Effector memory CD8-positive, alpha-beta T cell (primary cell): Measurements from ENCODE around the gene PLEKHH1.
A peak's percentile ranks its signal among the peaks of the same experiment; 100 is the strongest.
"Not testable (repeated sequence)": the region's sequence is repeated elsewhere in the genome, so short reads cannot be mapped to it uniquely, and the experiment has no call there.

ENCODE experiments used
- ATAC-seq: fragments of 150-1000 bp; cut with Tn5 transposase; replicated peaks from 2 replicates; pipeline ENCODE4 v1.10.0; 2021; ENCODE audit warnings: mild to moderate bottlenecking, moderate library complexity
- DNase-seq, 3 experiments: peaks; one replicate each; pipeline ENCODE4 v3.0.0; 2021
- H3K27ac Mint-ChIP-seq, 2 donors: one replicate each; pipeline ENCODE4 v1.8.0; 2022; ENCODE audit warnings: mild to moderate bottlenecking in 2 of 2, mixed read lengths in 2 of 2, moderate library complexity in 2 of 2
- H3K27me3 Mint-ChIP-seq, 2 donors: one replicate each; pipeline ENCODE4 v1.8.0; 2022; ENCODE audit warnings: mixed read lengths in 2 of 2
- H3K36me3 Mint-ChIP-seq: one replicate; pipeline ENCODE4 v1.8.0; 2022; ENCODE audit warnings: mild to moderate bottlenecking, moderate library complexity, mixed read lengths; ENCODE audit not compliant: insufficient read depth
- H3K4me1 Mint-ChIP-seq, 2 donors: one replicate each; pipeline ENCODE4 v1.8.0; 2022; ENCODE audit warnings: low read depth in 2 of 2, mixed read lengths in 2 of 2
- H3K4me3 Mint-ChIP-seq, 2 donors: one replicate each; pipeline ENCODE4 v1.8.0; 2022; ENCODE audit warnings: mild to moderate bottlenecking in 2 of 2, mixed read lengths in 2 of 2, moderate library complexity in 2 of 2
- H3K9me3 Mint-ChIP-seq, 2 donors: one replicate each; pipeline ENCODE4 v1.8.0; 2022; ENCODE audit warnings: mixed read lengths in 2 of 2

The PLEKHH1 gene

GRCh38 chr14:67595392-67595791 is 62.3 kb downstream of the PLEKHH1 start:
- Mint-ChIP-seq H3K27ac (no peak overlapping the region), H3K9me3 (no peaks in the 10 kb centered on the region), H3K4me3 (no peak overlapping the region), H3K4me1 (peaks cover 21 to 33% of the 10 kb centered on the region in 2 donors), H3K36me3 (peaks cover 36% of the 10 kb centered on the region), H3K27me3 (no peaks in the 10 kb centered on the region)
- ATAC-seq = no peak
- no peak for DNase-seq

GRCh38 chr14:67599698-67600561 is 66.8 kb downstream of the PLEKHH1 start, which contains the start of gene PIGH:
TSS of gene PIGH (minus strand) at chr14:67600268. CDS start at chr14:67600203, 65 bp downstream.
- DNase-seq = peak; percentile 95 to 97 (median 96)
- Mint-ChIP-seq H3K9me3 (no peaks in the 10 kb centered on the region), H3K4me3 (peak within 1 kb of the TSS; percentile 94 to 97), H3K27me3 (no peaks in the 10 kb centered on the region), H3K27ac (peak within 1 kb of the TSS; percentile 94 to 97), H3K4me1 (peaks cover 19 to 33% of the 10 kb centered on the region in 2 donors), H3K36me3 (peaks cover 13% of the 10 kb centered on the region)
- peak; percentile 95 for ATAC-seq

- H3K27ac Mint-ChIP-seq = peak overlapping the region; percentile 94 to 97
- H3K4me1 Mint-ChIP-seq = peaks cover 19 to 33% of the 10 kb centered on the region in 2 donors
- not testable (repeated sequence) for DNase-seq, H3K9me3 Mint-ChIP-seq, H3K27me3 Mint-ChIP-seq, ATAC-seq
- H3K36me3 Mint-ChIP-seq = peaks cover 13% of the 10 kb centered on the region
- peak overlapping the region; percentile 94 to 97 for H3K4me3 Mint-ChIP-seq
These were observed 67.5 kb downstream of the PLEKHH1 start for GRCh38 chr14:67600562-67600974.

- H3K27me3 Mint-ChIP-seq = no peaks in the 10 kb centered on the region
- H3K27ac Mint-ChIP-seq = peak overlapping the region in 1 of 2 donors; percentile 25
- H3K4me1 Mint-ChIP-seq = peaks cover 16 to 26% of the 10 kb centered on the region in 2 donors
- DNase-seq = no peak
- no peak for ATAC-seq
- peaks cover 13% of the 10 kb centered on the region for H3K36me3 Mint-ChIP-seq
- no peaks in the 10 kb centered on the region for H3K9me3 Mint-ChIP-seq
- peak overlapping the region in 1 of 2 donors; percentile 97 for H3K4me3 Mint-ChIP-seq
These were observed 69.0 kb downstream of the PLEKHH1 start for GRCh38 chr14:67602076-67602475.

- H3K27me3 Mint-ChIP-seq = no peaks in the 10 kb centered on the region
- no peak for DNase-seq
- peaks cover 10% of the 10 kb centered on the region for H3K36me3 Mint-ChIP-seq
- H3K4me3 Mint-ChIP-seq = no peak overlapping the region
- no peaks in the 10 kb centered on the region for H3K9me3 Mint-ChIP-seq
- no peak for ATAC-seq
- H3K27ac Mint-ChIP-seq = no peak overlapping the region
- H3K4me1 Mint-ChIP-seq = peaks cover 14 to 19% of the 10 kb centered on the region in 2 donors
These were observed 70.0 kb downstream of the PLEKHH1 start for GRCh38 chr14:67602995-67603545.

- Mint-ChIP-seq H3K27ac (no peak overlapping the region), H3K4me1 (no peaks in the 10 kb centered on the region)
These were observed 74.6 kb downstream of the PLEKHH1 start for GRCh38 chr14:67607646-67608045.

GRCh38 chr14:67609642-67610310 is 76.7 kb downstream of the PLEKHH1 start:
- no peak overlapping the region for H3K27ac Mint-ChIP-seq
- no peaks in the 10 kb centered on the region for H3K36me3 Mint-ChIP-seq
- H3K4me3 Mint-ChIP-seq = no peak overlapping the region
- no peaks in the 10 kb centered on the region for H3K9me3 Mint-ChIP-seq
- DNase-seq = no peak
- ATAC-seq = no peak
- H3K4me1 Mint-ChIP-seq = no peaks in the 10 kb centered on the region
- peaks cover 5 to 56% of the 10 kb centered on the region in 2 donors for H3K27me3 Mint-ChIP-seq

More at GRCh38 chr14:67607646-67608045, 74.6 kb downstream of the PLEKHH1 start:
- ATAC-seq (no peak), DNase-seq (no peak)
- H3K4me3 Mint-ChIP-seq = no peak overlapping the region
- no peaks in the 10 kb centered on the region for H3K36me3 Mint-ChIP-seq
- peaks cover 5 to 36% of the 10 kb centered on the region in 2 donors for H3K27me3 Mint-ChIP-seq
- no peaks in the 10 kb centered on the region for H3K9me3 Mint-ChIP-seq

GRCh38 chr14:67610491-67610890 is 77.4 kb downstream of the PLEKHH1 start:
- no peaks in the 10 kb centered on the region for H3K9me3 Mint-ChIP-seq
- no peaks in the 10 kb centered on the region for H3K36me3 Mint-ChIP-seq
- H3K4me3 Mint-ChIP-seq = no peak overlapping the region
- no peaks in the 10 kb centered on the region for H3K4me1 Mint-ChIP-seq
- ATAC-seq (no peak), DNase-seq (no peak)
- peaks cover 5 to 56% of the 10 kb centered on the region in 2 donors for H3K27me3 Mint-ChIP-seq
- no peak overlapping the region for H3K27ac Mint-ChIP-seq

- Mint-ChIP-seq H3K36me3 (peaks cover 20% of the 10 kb centered on the region), H3K27me3 (peaks cover 0 to 23% of the 10 kb centered on the region in 2 donors), H3K4me1 (peaks cover 19 to 22% of the 10 kb centered on the region in 2 donors), H3K4me3 (peak overlapping the region; percentile 91 to 92), H3K27ac (peak overlapping the region; percentile 96), H3K9me3 (no peaks in the 10 kb centered on the region)
- DNase-seq = peak; percentile 25 to 41 (median 27)
- ATAC-seq = peak; percentile 52
These were observed 85.5 kb downstream of the PLEKHH1 start for GRCh38 chr14:67618617-67619063.

- H3K4me1 Mint-ChIP-seq = peaks cover 19 to 22% of the 10 kb centered on the region in 2 donors
- H3K9me3 Mint-ChIP-seq = no peaks in the 10 kb centered on the region
- peak within 1 kb of the TSS; percentile 91 to 92 for H3K4me3 Mint-ChIP-seq
- DNase-seq (peak; percentile 95 to 97 (median 97)), ATAC-seq (peak; percentile 87)
- H3K36me3 Mint-ChIP-seq = peaks cover 20% of the 10 kb centered on the region
- H3K27ac Mint-ChIP-seq = peak within 1 kb of the TSS; percentile 96
- H3K27me3 Mint-ChIP-seq = peaks cover 0 to 13% of the 10 kb centered on the region in 2 donors
These were observed 86.5 kb downstream of the PLEKHH1 start, which contains the start of gene ARG2 for GRCh38 chr14:67619446-67620216. TSS of gene ARG2 (plus strand) at chr14:67619920. CDS start at chr14:67619978, 58 bp downstream.

- peak overlapping the region; percentile 91 to 92 for H3K4me3 Mint-ChIP-seq
- H3K27ac Mint-ChIP-seq = peak overlapping the region; percentile 96
- no peak for ATAC-seq
- peaks cover 0 to 13% of the 10 kb centered on the region in 2 donors for H3K27me3 Mint-ChIP-seq
- H3K36me3 Mint-ChIP-seq = peaks cover 20% of the 10 kb centered on the region
- peaks cover 19 to 22% of the 10 kb centered on the region in 2 donors for H3K4me1 Mint-ChIP-seq
- DNase-seq = no peak
- no peaks in the 10 kb centered on the region for H3K9me3 Mint-ChIP-seq
These were observed 87.2 kb downstream of the PLEKHH1 start for GRCh38 chr14:67620217-67620785.

GRCh38 chr14:67622675-67623074 is 89.6 kb downstream of the PLEKHH1 start:
- Mint-ChIP-seq H3K36me3 (peaks cover 20% of the 10 kb centered on the region), H3K4me3 (no peak overlapping the region), H3K27me3 (peaks cover 0 to 13% of the 10 kb centered on the region in 2 donors), H3K27ac (no peak overlapping the region), H3K9me3 (no peaks in the 10 kb centered on the region), H3K4me1 (peaks cover 19 to 22% of the 10 kb centered on the region in 2 donors)
- no peak for DNase-seq
- no peak for ATAC-seq
